GM18508 (cell line): ENCODE measurements around the gene TNFRSF25.

Experiments used
- ATAC-seq: cut with Tn5 transposase; IDR thresholded peaks from one replicate; pipeline ENCODE4 v1.9.1; 2021; ENCODE audit warnings: moderate number of reproducible peaks; ENCODE audit not compliant: insufficient read depth, unreplicated experiment

Gene TNFRSF25

GRCh38 chr1:6489383-6489765, 23.4 kb upstream of the TNFRSF25 start:
- ATAC-seq: no peak

GRCh38 chr1:6488602-6489382, 22.8 kb upstream of the TNFRSF25 start:
- ATAC-seq: no peak

- ATAC-seq: no peak
Measured at GRCh38 chr1:6487804-6488484, 22.0 kb upstream of the TNFRSF25 start.

GRCh38 chr1:6486433-6487011, 20.5 kb upstream of the TNFRSF25 start:
- no peak for ATAC-seq

GRCh38 chr1:6485168-6486101, 19.5 kb upstream of the TNFRSF25 start:
- ATAC-seq: no peak

GRCh38 chr1:6484826-6485167, 18.8 kb upstream of the TNFRSF25 start:
- ATAC-seq: no peak

- ATAC-seq: no peak
Measured at GRCh38 chr1:6483761-6484117, 17.8 kb upstream of the TNFRSF25 start.

- ATAC-seq: no peak
Measured at GRCh38 chr1:6483017-6483760, 17.2 kb upstream of the TNFRSF25 start.

- ATAC-seq: no peak
Measured at GRCh38 chr1:6481820-6482219, 15.8 kb upstream of the TNFRSF25 start.

- no peak for ATAC-seq
Measured at GRCh38 chr1:6477039-6477820, 11.3 kb upstream of the TNFRSF25 start.

- ATAC-seq: no peak
Measured at GRCh38 chr1:6476483-6476882, 10.5 kb upstream of the TNFRSF25 start.

- ATAC-seq: no peak
Measured at GRCh38 chr1:6475381-6476133, 9.6 kb upstream of the TNFRSF25 start.

- ATAC-seq: no peak
Measured at GRCh38 chr1:6474815-6475282, 8.9 kb upstream of the TNFRSF25 start.

- ATAC-seq: no peak
Measured at GRCh38 chr1:6473974-6474814, 8.2 kb upstream of the TNFRSF25 start.

- no peak for ATAC-seq
Measured at GRCh38 chr1:6473156-6473555, 7.2 kb upstream of the TNFRSF25 start.

GRCh38 chr1:6472391-6472790, 6.4 kb upstream of the TNFRSF25 start:
- no peak for ATAC-seq

- no peak for ATAC-seq
Measured at GRCh38 chr1:6471970-6472368, 6.0 kb upstream of the TNFRSF25 start.
